ENCODE results near the gene CYP4F12.
"Not testable (repeated sequence)": the region's sequence is repeated elsewhere in the genome, so short reads cannot be mapped to it uniquely, and the experiment has no call there.

CYP4F12 gene
- 0 to 2.8 (median 0.05) reads per million in 17 experiments for total RNA-seq

- DNase-seq: peak in 2 of 4 experiments; percentile 11 to 12
Observed at GRCh38 chr19:15672580-15673175, at the start of gene CYP4F12. Gene CYP4F12, plus strand, starts transcription at chr19:15673087. Its CDS starts 443 bp downstream, at chr19:15673530.

DNA sequence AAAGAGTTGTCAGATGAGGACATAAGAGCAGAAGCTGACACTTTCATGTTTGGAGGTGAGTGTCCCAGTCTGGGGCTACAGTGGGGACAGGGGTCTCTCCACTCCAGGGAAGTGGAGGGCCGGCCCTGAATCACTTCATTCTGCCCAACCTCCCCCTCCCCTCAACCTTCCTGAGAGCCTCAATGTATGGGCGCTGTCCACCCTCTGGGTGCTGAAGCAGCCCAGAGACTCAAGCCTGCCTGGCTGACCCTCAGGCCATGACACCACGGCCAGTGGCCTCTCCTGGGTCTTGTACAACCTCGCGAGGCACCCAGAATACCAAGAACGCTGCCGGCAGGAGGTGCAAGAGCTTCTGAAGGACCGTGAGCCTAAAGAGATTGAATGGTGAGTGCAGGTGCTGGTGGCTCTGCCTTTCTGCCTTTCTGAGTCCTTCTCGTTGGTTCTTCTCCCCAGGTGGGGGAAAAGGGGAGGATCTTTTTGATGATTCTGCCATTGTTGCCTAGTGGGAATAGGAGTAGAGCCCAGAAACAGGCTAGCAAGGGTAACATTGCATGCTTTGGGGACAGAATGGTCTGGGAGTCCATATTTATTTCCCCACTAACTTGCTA is 49.1 kb upstream of the CYP4F12 start:
- peak in 3 of 4 experiments; percentile 18 to 40 (median 31) for DNase-seq

- no peak for DNase-seq
Observed at GRCh38 chr19:15628236-15629002, 44.5 kb upstream of the CYP4F12 start.

GRCh38 chr19:15629003-15629880 is 43.6 kb upstream of the CYP4F12 start:
- DNase-seq: peak; percentile 71 to 91 (median 88)

DNA sequence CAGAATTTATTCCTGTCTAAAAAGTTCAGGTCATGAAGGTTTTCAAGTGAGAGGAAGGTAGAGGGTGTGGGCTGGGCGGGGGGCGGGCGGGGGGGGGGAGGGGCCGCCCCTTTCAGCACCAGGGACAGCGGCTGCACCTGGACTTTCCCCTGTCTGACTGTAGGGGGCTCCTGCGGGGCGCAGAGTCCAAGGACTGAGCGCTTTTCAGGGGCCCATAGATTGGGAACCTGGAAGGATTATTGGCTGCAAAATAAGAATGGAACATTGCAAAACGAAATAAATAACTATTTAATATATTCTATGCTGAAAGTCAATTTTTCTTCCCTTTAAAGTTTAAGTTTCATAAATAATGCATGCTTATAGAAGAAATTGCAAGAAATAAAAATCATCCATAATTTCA is 41.1 kb upstream of the CYP4F12 start:
- DNase-seq: peak in 3 of 4 experiments; percentile 18 to 47 (median 24)

GRCh38 chr19:15633082-15633835 is 39.6 kb upstream of the CYP4F12 start:
- peak; percentile 58 to 79 (median 73) for DNase-seq

DNA sequence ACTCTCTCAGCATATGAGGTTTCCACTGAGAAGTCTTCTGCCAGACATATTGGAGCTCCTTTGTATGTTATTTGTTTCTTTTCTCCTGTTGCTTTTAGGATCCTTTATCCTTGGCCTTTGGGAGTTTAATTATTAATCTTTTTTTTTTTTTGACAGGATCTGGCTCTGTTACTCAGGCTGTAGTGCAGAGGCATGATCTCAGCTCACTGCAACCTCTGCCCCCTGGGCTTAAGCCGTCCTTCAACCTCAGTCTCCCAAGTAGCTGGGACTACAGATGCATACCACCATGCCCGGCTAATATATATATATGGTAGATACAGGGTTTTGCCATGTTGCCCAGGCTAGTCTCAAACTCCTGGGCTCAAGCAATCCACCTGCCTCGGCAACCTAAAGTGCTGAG is 38.8 kb upstream of the CYP4F12 start:
- DNase-seq: no peak

GRCh38 chr19:15635016-15635805 is 37.7 kb upstream of the CYP4F12 start:
- peak in 3 of 4 experiments; percentile 9 to 21 (median 17) for DNase-seq

DNA sequence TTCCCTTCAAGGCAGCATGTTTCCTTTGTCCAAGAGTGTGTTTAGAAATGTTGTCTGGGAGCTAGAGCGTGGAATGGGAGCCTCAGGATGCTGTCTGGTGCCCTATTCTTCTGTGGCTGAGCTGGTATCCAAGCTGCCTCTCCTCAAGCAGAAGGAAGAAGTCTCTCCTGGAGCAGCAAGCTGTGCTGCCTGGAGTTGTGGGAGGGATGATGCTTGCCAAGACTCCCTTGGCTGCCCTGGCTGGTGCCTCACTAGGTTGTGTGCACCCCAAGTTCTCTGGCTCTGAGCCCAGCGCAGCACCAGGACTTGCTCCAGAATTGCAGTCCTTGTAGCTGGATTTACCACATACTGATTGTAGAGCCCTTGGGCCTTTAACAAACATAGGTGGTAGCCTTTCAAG is 36.9 kb upstream of the CYP4F12 start:
- peak in 1 of 4 experiments; percentile 14 for DNase-seq

GRCh38 chr19:15639596-15639995 is 33.3 kb upstream of the CYP4F12 start:
- DNase-seq: no peak

DNA sequence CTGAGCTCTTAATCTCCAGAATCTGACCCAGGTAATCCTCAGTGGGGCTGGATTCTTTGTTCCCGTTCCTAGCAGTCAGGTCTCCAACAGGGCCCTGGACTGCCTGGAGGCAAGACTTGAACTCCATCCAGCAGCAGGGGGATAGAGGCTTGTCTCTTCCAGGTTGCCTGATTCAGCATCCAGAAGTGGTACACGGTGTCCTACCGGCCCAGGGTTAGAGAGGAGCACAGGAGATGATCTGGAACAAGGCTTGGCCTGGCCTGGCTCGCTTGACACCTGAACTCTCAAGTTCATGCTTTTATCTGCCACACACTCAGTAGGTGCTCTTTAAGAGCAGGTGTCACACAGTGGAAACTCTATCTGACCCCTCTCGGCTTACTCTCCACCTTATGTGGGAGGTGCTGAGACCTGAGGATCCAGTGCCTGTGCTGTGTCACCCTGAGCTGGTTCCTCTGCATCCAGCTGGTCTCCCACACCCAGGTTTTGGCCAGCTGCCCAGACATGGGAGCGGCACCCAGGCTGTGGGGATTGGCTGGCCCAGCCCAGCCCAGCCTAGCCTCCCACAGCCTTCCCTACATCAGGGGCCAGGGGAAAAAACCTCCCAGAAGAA is 32.5 kb upstream of the CYP4F12 start, which contains the start of gene CYP4F3:
TSS of gene CYP4F3 (plus strand) at position 604 of the 610 bp plus-strand sequence. CDS start 519 bp downstream, outside the sequence.
- peak; percentile 84 to 91 (median 88) for DNase-seq

- DNase-seq: peak in 1 of 4 experiments; percentile 10
Observed at GRCh38 chr19:15640904-15641597, 31.8 kb upstream of the CYP4F12 start.

DNA sequence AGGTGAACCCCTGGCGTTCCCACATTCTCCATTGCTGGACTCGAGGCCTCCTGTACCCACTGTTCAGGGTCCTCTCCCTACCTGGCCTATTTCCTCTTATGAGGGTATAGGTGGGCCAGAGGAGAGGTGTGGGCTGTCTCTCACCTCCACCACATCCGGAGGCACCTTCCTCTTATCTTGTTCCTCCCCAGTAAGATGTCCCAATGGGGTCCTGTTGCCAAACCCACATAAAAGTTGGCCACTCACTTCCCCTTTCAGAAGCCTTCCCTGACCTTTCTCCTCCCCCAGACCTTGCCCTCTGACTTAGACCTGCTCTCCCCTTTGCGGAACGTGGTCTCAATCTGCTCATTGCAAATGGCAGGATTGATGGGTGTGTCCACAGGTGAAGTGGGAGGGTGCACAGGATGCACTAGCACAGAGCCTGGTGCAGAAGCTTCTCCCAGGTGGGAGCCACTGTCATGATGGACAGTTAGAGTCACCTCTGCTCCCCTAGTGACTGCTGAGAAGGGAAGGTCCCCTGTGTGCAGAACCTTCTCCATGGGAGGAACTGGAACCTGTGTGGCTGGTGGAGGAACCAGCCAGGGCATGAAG is 30.9 kb upstream of the CYP4F12 start:
- DNase-seq: peak; percentile 40 to 68 (median 64)

GRCh38 chr19:15642807-15643206 is 30.1 kb upstream of the CYP4F12 start:
- no peak for DNase-seq

- no peak for DNase-seq
Observed at GRCh38 chr19:15643387-15643786, 29.5 kb upstream of the CYP4F12 start.

- DNase-seq: no peak
Observed at GRCh38 chr19:15644066-15644741, 28.7 kb upstream of the CYP4F12 start.

DNA sequence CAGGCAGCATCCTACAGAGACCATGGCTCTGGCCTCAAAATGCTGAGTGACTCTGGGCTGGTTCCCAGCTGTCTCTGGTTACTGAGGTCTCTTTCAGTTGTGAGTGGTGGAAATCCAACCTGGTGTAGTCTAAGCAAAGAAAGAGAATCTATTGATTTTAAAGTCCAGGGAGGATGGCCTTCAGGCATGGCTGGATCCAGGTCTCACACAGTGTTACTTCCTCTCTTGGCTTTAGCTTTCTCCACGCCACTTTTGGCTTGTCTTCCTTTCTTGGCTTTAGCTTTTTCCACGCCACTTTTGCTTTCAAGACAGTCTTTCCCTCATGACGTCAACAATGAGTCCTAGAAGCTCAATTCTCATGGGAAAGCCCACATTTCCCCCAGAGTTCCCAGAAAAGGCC is 28.1 kb upstream of the CYP4F12 start:
- no peak for DNase-seq

GRCh38 chr19:15649526-15649925 is 23.4 kb upstream of the CYP4F12 start:
- no peak for DNase-seq

DNA sequence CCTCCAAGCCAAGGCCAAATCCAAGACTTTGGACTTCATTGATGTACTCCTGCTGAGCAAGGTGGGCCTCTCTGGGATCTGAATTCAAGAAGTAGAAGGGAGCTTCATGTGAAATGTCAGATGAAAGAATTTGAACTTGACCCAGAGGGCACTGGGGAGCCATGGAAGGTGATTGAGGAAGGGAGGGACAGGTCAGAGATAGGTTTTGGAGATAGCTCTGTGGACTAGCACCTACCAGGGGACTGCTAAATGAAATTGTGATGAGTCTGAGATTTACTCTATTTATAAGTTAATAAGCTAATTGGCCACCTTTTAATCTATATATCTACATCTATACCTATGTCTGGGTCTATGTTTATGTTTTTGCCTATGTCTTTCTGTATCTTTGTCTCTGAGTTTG is 22.8 kb upstream of the CYP4F12 start:
- not testable (repeated sequence) for DNase-seq

Data from suppressor macrophage (primary cell).